RWPE2 (cell line): ENCODE data around the gene ANXA2R.

ENCODE experiments used
- ATAC-seq: fragments of 200-7000 bp; cut with Tn5 transposase; 3 replicates; pipeline ENCODE4 v1.9.1; 2021; ENCODE audit warnings: low read depth
- DNase-seq: peaks from one replicate; pipeline ENCODE4 v3.0.0-alpha.2; 2020; ENCODE audit warnings: low spot score
- H3K27ac ChIP-seq: fragments of 450-650 bp; 2 replicates; pipeline ENCODE4 v1.5.1; 2017; ENCODE audit warnings: mild to moderate bottlenecking; ENCODE audit not compliant: poor library complexity, severe bottlenecking
- H3K27me3 ChIP-seq: fragments of 250-450 bp; sonication (Bioruptor Pico); 2 replicates; pipeline ENCODE4 v1.5.1; 2021; ENCODE audit warnings: mild to moderate bottlenecking, moderate library complexity; ENCODE audit not compliant: insufficient read depth, poor library complexity, severe bottlenecking
- H3K36me3 ChIP-seq: fragments of 250-450 bp; sonication (Bioruptor Pico); 2 replicates; pipeline ENCODE4 v1.5.1; 2020; ENCODE audit warnings: low read depth, mild to moderate bottlenecking, moderate library complexity
- H3K4me1 ChIP-seq: fragments of 250-450 bp; sonication (Bioruptor Pico); 2 replicates; pipeline ENCODE4 v1.5.1; 2021; ENCODE audit warnings: mild to moderate bottlenecking, moderate library complexity; ENCODE audit not compliant: insufficient read depth, poor library complexity, severe bottlenecking
- H3K4me3 ChIP-seq: fragments of 250-450 bp; sonication (Bioruptor Pico); 2 replicates; pipeline ENCODE4 v1.5.1; 2021; ENCODE audit warnings: mild to moderate bottlenecking, moderate library complexity; ENCODE audit not compliant: severe bottlenecking
- H3K9me3 ChIP-seq: fragments of 250-450 bp; sonication (Bioruptor Pico); 2 replicates; pipeline ENCODE4 v1.5.1; 2021; ENCODE audit warnings: mild to moderate bottlenecking, moderate library complexity; ENCODE audit not compliant: severe bottlenecking
- TF ChIP-seq, protein P1 (sequence below): fragments of 450-650 bp; IDR thresholded peaks from one replicate; pipeline ENCODE4 v1.5.1; 2017; ENCODE audit warnings: mild to moderate bottlenecking, moderate library complexity; ENCODE audit not compliant: poor library complexity, severe bottlenecking

Gene ANXA2R

DNA sequence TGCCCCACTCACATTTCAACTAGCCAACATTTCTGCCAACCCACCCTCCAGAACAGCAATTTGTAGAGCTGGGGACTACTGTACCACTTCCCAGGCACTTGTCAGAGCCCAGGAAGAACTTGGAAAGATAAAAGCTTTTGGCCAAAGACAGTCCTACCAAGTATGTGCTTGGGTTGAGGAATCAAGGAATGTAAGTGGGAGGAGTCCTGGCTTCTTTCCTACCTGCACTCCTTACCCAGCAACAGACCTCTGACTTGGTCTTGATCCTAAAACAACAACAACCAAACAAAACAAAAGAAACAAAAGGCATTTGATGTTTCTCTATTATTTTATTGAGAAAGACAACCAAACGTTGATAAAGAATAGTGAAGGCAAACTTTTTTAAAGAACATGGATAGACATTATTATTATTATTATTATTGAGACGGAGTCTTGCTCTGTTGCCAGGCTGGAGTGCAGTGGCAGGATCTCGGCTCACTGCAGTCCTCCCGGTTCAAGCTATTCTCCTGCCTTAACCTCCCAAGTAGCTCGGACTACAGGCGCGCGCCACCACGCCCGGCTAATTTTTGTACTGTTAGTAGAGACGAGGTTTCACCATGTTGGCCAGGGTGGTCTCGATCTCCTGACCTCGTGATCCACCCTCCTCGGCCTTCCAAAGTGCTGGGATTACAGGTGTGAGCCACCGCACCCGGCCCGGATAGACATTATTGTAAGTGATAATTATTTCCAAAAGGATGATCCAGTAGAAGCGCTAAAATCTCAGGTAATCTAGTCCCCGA, 33.5 kb downstream of the ANXA2R start:
- no peaks in the 10 kb centered on the region for H3K9me3 ChIP-seq
- no peaks in the 10 kb centered on the region for H3K36me3 ChIP-seq
- H3K27ac ChIP-seq: peak overlapping the region; percentile 88
- no peak for ATAC-seq
- peaks cover 12% of the 10 kb centered on the region for H3K4me1 ChIP-seq
- TF ChIP-seq, protein P1, sequence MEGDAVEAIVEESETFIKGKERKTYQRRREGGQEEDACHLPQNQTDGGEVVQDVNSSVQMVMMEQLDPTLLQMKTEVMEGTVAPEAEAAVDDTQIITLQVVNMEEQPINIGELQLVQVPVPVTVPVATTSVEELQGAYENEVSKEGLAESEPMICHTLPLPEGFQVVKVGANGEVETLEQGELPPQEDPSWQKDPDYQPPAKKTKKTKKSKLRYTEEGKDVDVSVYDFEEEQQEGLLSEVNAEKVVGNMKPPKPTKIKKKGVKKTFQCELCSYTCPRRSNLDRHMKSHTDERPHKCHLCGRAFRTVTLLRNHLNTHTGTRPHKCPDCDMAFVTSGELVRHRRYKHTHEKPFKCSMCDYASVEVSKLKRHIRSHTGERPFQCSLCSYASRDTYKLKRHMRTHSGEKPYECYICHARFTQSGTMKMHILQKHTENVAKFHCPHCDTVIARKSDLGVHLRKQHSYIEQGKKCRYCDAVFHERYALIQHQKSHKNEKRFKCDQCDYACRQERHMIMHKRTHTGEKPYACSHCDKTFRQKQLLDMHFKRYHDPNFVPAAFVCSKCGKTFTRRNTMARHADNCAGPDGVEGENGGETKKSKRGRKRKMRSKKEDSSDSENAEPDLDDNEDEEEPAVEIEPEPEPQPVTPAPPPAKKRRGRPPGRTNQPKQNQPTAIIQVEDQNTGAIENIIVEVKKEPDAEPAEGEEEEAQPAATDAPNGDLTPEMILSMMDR: no peak
- DNase-seq: no peak
- H3K4me3 ChIP-seq: no peak overlapping the region
- H3K27me3 ChIP-seq: no peaks in the 10 kb centered on the region

- ATAC-seq (no peak), DNase-seq (no peak)
- Histone ChIP-seq H3K4me1 (peaks cover 12% of the 10 kb centered on the region), H3K9me3 (no peaks in the 10 kb centered on the region), H3K4me3 (no peak overlapping the region), H3K27me3 (no peaks in the 10 kb centered on the region), H3K36me3 (no peaks in the 10 kb centered on the region), H3K27ac (no peak overlapping the region)
- TF ChIP-seq, protein P1: no peak
These were observed 35.1 kb downstream of the ANXA2R start for GRCh38 chr5:43005031-43005430.

DNA sequence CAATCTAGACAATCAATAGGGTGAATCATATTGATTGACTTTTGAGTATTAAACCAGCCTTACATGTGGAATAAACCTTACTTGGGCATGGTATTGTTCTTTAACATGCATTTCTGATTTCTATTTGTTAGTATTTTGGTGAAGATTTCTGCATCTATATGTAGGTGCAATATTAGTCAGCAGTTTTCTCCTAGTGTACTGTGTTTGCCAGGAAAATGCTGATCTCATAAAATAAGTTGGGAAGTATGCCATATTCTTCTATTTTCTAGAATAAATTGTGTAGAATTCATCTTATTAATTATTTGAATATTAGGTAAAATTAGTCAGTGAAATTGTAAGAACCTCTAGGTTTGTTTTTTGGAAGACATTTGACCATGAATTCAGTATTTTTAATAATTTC, 38.4 kb downstream of the ANXA2R start:
- TF ChIP-seq, protein P1: no peak
- no peak for ATAC-seq
- no peak overlapping the region for H3K4me3 ChIP-seq
- no peaks in the 10 kb centered on the region for H3K9me3 ChIP-seq
- H3K4me1 ChIP-seq: peaks cover 3% of the 10 kb centered on the region
- no peaks in the 10 kb centered on the region for H3K36me3 ChIP-seq
- DNase-seq: no peak
- no peak overlapping the region for H3K27ac ChIP-seq
- no peaks in the 10 kb centered on the region for H3K27me3 ChIP-seq

- no peaks in the 10 kb centered on the region for H3K27me3 ChIP-seq
- peak overlapping the region; percentile 22 for H3K4me3 ChIP-seq
- no peaks in the 10 kb centered on the region for H3K9me3 ChIP-seq
- TF ChIP-seq, protein P1: no peak
- ATAC-seq (peak; percentile 47), DNase-seq (no peak)
- no peaks in the 10 kb centered on the region for H3K36me3 ChIP-seq
- peak overlapping the region; percentile 17 for H3K27ac ChIP-seq
- no peaks in the 10 kb centered on the region for H3K4me1 ChIP-seq
These were observed 39.2 kb downstream of the ANXA2R start for GRCh38 chr5:43000914-43001313.
